Neutrophil (primary cell): Measurements from ENCODE around the gene LNX1.

Experiments
- H3K27ac ChIP-seq: fragments of 200-600 bp; sonication (generic); 2 replicates; pipeline ENCODE4 v1.5.1; 2016; ENCODE audit warnings: mild to moderate bottlenecking, moderate library complexity
- H3K27me3 ChIP-seq: fragments of 200-600 bp; sonication (generic); 2 replicates; pipeline ENCODE4 v1.6.0; 2016; ENCODE audit warnings: mild to moderate bottlenecking
- H3K36me3 ChIP-seq: fragments of 200-600 bp; sonication (generic); 2 replicates; pipeline ENCODE4 v1.5.1; 2017
- H3K4me1 ChIP-seq, 2 experiments: fragments of 200-600 bp in 1 of 2; sonication (generic) in 1 of 2; 1 replicate in 1 of 2; 2 replicates in 1 of 2; pipeline versions ENCODE4 v1.5.1 to v1.6.1; 2013 to 2016; ENCODE audit warnings: low read depth in 1 of 2, low read length in 1 of 2, mild to moderate bottlenecking in 1 of 2, moderate library complexity in 1 of 2; ENCODE audit not compliant: control insufficient read depth in 1 of 2, insufficient read depth in 1 of 2
- H3K4me3 ChIP-seq, 2 experiments: fragments of 200-600 bp in 1 of 2; sonication (generic) in 1 of 2; 1 replicate in 1 of 2; 2 replicates in 1 of 2; pipeline ENCODE4 v1.5.1; 2013 to 2016; ENCODE audit warnings: low read depth in 1 of 2, low read length in 1 of 2, mild to moderate bottlenecking in 1 of 2, moderate library complexity in 1 of 2
- H3K9me3 ChIP-seq: fragments of 200-600 bp; sonication (generic); 2 replicates; pipeline ENCODE4 v1.5.1; 2016
- TF ChIP-seq, protein P1 (sequence below): fragments of 200-600 bp; sonication (generic); IDR thresholded peaks from 2 replicates; pipeline ENCODE4 v1.5.1; 2016; ENCODE audit warnings: antibody characterized with exemption

Gene LNX1

DNA sequence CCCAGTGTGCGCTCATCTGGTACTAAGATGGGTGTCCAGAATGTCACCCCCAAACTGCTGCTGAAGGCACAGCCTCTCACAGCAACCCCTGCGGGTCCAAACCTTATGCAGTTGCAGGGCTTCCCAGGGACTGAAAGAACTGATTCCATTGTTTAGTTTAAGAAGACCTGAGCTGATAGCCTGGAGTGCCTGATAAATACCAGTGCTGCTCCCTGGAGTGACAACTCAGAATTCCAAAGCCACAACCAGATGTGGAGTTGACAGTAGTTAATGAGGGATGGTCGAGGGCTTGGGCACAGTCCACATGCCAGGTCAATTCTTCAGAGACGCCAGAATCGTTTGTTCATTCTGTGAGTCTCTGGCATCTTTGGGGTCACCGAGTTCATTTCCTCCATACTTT, 71.2 kb downstream of the LNX1 start:
- TF ChIP-seq, protein P1, sequence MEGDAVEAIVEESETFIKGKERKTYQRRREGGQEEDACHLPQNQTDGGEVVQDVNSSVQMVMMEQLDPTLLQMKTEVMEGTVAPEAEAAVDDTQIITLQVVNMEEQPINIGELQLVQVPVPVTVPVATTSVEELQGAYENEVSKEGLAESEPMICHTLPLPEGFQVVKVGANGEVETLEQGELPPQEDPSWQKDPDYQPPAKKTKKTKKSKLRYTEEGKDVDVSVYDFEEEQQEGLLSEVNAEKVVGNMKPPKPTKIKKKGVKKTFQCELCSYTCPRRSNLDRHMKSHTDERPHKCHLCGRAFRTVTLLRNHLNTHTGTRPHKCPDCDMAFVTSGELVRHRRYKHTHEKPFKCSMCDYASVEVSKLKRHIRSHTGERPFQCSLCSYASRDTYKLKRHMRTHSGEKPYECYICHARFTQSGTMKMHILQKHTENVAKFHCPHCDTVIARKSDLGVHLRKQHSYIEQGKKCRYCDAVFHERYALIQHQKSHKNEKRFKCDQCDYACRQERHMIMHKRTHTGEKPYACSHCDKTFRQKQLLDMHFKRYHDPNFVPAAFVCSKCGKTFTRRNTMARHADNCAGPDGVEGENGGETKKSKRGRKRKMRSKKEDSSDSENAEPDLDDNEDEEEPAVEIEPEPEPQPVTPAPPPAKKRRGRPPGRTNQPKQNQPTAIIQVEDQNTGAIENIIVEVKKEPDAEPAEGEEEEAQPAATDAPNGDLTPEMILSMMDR = no peak
- H3K9me3 ChIP-seq = no peaks in the 10 kb centered on the region
- H3K36me3 ChIP-seq = no peaks in the 10 kb centered on the region
- H3K27ac ChIP-seq = no peak overlapping the region
- no peak overlapping the region for H3K4me3 ChIP-seq
- no peaks in the 10 kb centered on the region for H3K27me3 ChIP-seq
- H3K4me1 ChIP-seq = no peaks in the 10 kb centered on the region

DNA sequence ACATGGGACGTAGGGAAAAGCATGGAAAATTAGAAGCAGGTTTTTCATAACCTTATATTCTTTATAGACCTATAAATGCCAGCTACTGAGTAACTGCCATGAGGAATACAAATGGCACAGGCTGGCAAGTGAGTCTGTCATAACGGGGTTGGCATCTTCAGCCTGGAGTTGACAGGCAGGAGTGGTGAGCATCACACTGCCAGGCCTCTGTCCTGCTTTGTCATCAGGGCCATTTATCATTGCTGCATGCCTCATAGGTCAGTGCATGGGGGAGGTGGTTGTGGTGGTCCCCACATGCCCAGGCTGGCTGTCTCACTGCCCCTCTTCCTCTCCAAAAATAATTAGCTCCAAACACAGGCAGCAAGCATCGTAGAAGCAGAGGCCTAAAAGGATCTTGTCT, 72.5 kb downstream of the LNX1 start:
- TF ChIP-seq, protein P1 = no peak
- Histone ChIP-seq H3K27ac (no peak overlapping the region), H3K9me3 (no peaks in the 10 kb centered on the region), H3K4me3 (no peak overlapping the region), H3K36me3 (no peaks in the 10 kb centered on the region), H3K27me3 (no peaks in the 10 kb centered on the region), H3K4me1 (no peaks in the 10 kb centered on the region)

DNA sequence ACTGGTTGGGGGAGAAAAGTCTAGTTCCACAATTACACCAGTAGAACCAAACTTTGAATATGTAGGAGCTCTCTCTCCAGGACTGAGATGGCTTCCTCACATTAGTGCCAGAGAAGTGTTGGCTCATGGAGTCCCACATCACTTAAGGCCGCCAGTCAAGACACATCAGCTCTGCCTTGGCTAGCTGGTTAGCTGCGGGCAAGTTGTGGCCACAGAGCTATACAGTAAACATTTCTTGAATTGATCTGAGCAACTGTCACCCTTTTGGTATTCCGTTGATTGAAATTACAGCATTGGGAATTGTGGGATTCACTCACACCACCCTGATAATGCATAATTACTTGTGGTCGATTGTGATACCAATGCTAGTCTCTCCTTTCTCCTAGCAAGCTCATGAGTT, 76.2 kb downstream of the LNX1 start:
- Histone ChIP-seq H3K4me3 (no peak overlapping the region), H3K36me3 (no peaks in the 10 kb centered on the region), H3K4me1 (no peaks in the 10 kb centered on the region), H3K9me3 (no peaks in the 10 kb centered on the region), H3K27ac (no peak overlapping the region), H3K27me3 (no peaks in the 10 kb centered on the region)
- TF ChIP-seq, protein P1 = no peak

DNA sequence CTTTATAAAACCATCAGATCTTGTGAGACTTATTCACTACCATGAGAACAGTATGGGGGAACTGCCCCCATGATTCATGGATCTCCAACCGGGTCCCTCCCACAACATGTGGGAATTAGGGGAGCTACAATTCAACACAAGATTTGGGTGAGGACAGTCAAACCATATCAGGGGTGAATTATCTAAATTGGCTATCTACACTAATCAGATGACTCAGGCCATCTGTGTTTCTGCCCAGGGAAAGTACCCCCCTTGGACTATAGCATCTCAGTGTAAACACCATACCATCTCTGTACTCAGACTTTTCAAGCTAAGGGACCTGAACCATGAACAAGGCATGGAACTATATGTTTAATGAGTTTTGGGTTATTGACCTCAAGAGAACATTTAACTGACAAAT, 76.8 kb downstream of the LNX1 start:
- TF ChIP-seq, protein P1 = no peak
- H3K36me3 ChIP-seq = no peaks in the 10 kb centered on the region
- H3K27ac ChIP-seq = no peak overlapping the region
- no peaks in the 10 kb centered on the region for H3K27me3 ChIP-seq
- no peak overlapping the region for H3K4me3 ChIP-seq
- no peaks in the 10 kb centered on the region for H3K9me3 ChIP-seq
- no peaks in the 10 kb centered on the region for H3K4me1 ChIP-seq

DNA sequence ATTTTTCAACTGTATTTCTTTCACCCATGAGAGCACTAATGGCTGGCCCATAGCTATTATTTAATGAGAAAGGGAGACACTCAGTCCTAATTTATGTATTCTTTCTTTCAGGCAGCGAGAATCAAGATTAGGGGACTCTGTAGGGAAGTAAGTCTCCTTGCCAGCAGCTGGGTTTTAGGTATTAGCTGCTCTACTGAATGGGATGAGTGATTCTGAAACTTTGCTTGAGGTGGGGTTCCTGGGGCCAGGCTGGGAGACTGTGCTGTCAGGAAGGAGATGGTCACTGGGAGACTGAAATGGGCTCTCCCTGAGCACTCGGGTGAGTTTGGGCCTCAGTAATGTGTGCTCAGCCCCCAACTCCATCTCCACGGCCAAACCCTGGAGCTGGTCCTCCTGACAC, 78.7 kb downstream of the LNX1 start:
- Histone ChIP-seq H3K4me1 (no peaks in the 10 kb centered on the region), H3K27me3 (no peaks in the 10 kb centered on the region), H3K27ac (no peak overlapping the region), H3K4me3 (no peak overlapping the region), H3K36me3 (no peaks in the 10 kb centered on the region), H3K9me3 (no peaks in the 10 kb centered on the region)
- TF ChIP-seq, protein P1 = no peak

DNA sequence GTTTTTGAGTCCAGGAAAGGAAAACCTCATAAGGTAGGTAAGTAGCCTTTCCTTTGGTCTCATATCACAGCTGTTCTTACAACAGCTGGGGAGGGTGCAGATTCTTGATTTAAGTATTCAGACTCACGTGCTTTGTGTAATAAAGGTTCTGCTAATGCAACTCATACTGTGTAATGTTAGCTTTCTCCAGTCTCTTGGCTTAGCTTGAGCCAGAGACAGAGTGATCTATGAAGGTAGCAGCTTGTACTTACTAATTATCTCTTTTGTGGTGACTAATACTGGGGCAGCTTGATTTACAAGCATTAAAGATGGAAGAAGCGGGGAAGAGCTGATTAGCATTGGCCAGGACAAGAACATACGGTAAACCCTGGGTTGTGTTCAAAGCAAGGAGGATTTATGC, 80.3 kb downstream of the LNX1 start:
- H3K36me3 ChIP-seq = no peaks in the 10 kb centered on the region
- H3K4me1 ChIP-seq = no peaks in the 10 kb centered on the region
- no peaks in the 10 kb centered on the region for H3K9me3 ChIP-seq
- TF ChIP-seq, protein P1 = no peak
- no peak overlapping the region for H3K4me3 ChIP-seq
- H3K27me3 ChIP-seq = no peaks in the 10 kb centered on the region
- no peak overlapping the region for H3K27ac ChIP-seq
